ENCODE data around the gene BCAS2.

Gene BCAS2

GRCh38 chr1:114595602-114596001 lies 14.2 kb upstream of the BCAS2 start:
- DNase-seq (ENCODE audit: low read depth), result no peak

GRCh38 chr1:114594046-114594445 lies 12.6 kb upstream of the BCAS2 start:
- H3K4me3 ChIP-seq (ENCODE audit: low read depth, low read length), result no peak overlapping the region
- DNase-seq (ENCODE audit: low read depth), result no peak
- no peak for TF ChIP-seq CTCF (IDR thresholded peaks at IDR 0.05; ENCODE audit: low read depth, low read length)
- TF ChIP-seq MYC (IDR thresholded peaks at IDR 0.05; ENCODE audit: low read depth, low read length), result no peak
- TF ChIP-seq POLR2A (IDR thresholded peaks at IDR 0.05; ENCODE audit: extremely low read depth, insufficient read length), result no peak
- TF ChIP-seq MAX (IDR thresholded peaks at IDR 0.05; ENCODE audit: low read depth, low read length), result no peak

More at GRCh38 chr1:114595602-114596001, 14.2 kb upstream of the BCAS2 start:
- H3K4me3 ChIP-seq (ENCODE audit: low read depth, low read length), result no peak overlapping the region
- TF ChIP-seq CTCF (IDR thresholded peaks at IDR 0.05; ENCODE audit: low read depth, low read length), result no peak

- TF ChIP-seq CTCF (IDR thresholded peaks at IDR 0.05; ENCODE audit: low read depth, low read length), result no peak
- TF ChIP-seq MYC (IDR thresholded peaks at IDR 0.05; ENCODE audit: low read depth, low read length), result no peak
- no peak for TF ChIP-seq MAX (IDR thresholded peaks at IDR 0.05; ENCODE audit: low read depth, low read length)
- no peak overlapping the region for H3K4me3 ChIP-seq (ENCODE audit: low read depth, low read length)
- no peak for DNase-seq (ENCODE audit: low read depth)
Observed at GRCh38 chr1:114589122-114589521, 7.7 kb upstream of the BCAS2 start.

GRCh38 chr1:114588196-114588689 lies 6.8 kb upstream of the BCAS2 start:
- H3K4me3 ChIP-seq (ENCODE audit: low read depth, low read length), result no peak overlapping the region
- DNase-seq (ENCODE audit: low read depth), result no peak
- TF ChIP-seq CTCF (IDR thresholded peaks at IDR 0.05; ENCODE audit: low read depth, low read length) (no peak), POLR2A (IDR thresholded peaks at IDR 0.05; ENCODE audit: extremely low read depth, insufficient read length) (no peak), MYC (IDR thresholded peaks at IDR 0.05; ENCODE audit: low read depth, low read length) (no peak), MAX (IDR thresholded peaks at IDR 0.05; ENCODE audit: low read depth, low read length) (no peak)

- DNase-seq (ENCODE audit: low read depth), result no peak
- TF ChIP-seq MYC (IDR thresholded peaks at IDR 0.05; ENCODE audit: low read depth, low read length), result no peak
- TF ChIP-seq MAX (IDR thresholded peaks at IDR 0.05; ENCODE audit: low read depth, low read length), result no peak
- no peak for TF ChIP-seq CTCF (IDR thresholded peaks at IDR 0.05; ENCODE audit: low read depth, low read length)
- TF ChIP-seq POLR2A (IDR thresholded peaks at IDR 0.05; ENCODE audit: extremely low read depth, insufficient read length), result no peak
- H3K4me3 ChIP-seq (ENCODE audit: low read depth, low read length), result no peak overlapping the region
Observed at GRCh38 chr1:114587203-114587991, 6.0 kb upstream of the BCAS2 start.

All from NB4 (cell line).